ENCODE measurements around the gene HDAC4.

Gene HDAC4

DNA sequence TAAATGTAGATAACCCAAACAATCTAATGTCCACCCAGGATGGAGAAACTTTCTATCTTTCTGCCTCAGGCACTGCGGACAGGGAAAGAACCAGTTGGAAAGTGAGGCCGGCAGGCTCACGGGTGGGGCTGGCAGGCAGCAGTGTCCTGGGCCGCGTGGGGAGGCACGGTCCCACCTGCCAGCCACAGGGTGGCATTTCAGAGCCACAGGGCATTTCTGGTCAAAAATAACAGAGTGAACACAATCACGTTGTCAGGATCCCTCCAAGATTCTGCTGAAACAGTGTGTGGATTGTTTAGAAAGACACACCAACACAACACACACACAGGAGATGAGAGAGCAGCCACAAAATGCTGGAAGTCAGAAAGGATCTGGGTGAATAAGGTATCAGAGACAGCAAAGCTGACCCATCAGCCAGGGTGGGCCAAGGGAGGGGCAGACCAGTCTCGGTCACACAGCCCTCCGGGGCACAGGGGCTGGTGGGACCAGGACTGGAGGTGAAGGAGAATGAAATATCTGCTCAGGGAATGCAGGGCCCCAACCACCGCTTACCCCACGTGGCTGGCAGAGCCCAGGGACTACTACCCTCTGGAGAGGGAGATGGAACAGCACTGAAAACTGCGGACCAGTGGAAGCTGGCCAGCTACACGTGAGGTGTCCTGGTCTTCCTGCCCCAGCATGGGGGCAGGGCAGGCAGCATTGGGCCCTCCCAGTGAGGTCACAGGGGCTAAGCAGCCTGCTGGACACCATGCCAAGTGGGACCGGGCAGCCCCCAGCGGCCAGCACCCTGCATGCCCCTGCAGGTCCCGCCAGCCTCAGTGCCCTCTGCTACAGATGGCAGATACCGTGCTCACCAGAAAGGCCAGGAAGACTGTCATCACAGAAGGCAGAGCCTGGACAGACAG is 173.9 kb downstream of the HDAC4 start:
- no peak for DNase-seq (ENCODE audit: extremely low read depth in 1 of 2, low read depth in 1 of 2)

DNA sequence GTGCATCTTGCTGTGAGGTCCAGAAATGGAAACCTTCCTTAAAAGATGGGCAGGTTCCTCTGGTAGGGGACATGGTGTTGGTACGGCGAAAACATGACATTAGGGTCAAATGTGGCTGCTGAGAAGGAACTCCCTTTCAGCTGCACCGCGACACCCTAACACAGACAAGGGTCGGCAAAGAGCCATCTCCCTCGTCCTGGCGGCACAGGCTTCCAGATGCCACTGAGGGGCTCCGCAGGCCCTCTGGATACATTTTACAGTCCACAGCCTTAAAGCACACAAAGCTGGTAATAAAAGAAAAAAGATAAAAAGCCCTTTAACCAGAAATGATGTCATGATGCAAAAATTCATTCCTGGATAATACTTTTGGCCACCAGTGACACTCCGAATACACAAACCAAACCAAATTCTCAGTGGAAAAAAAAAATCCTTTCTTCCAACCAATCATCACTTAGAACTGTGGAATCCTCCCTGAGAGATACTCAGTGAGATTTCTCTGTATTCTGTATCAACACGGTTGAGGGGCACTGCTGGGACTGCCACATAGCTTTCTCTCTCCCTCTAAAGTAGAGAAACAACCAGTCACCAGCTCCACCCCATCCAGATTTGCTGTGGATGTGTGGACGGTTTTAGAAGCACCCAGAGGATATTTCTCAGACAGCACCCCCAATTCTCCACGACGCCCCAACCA is 174.8 kb downstream of the HDAC4 start:
- DNase-seq (ENCODE audit: extremely low read depth in 1 of 2, low read depth in 1 of 2), result no peak

- no peak for DNase-seq (ENCODE audit: extremely low read depth in 1 of 2, low read depth in 1 of 2)
These were observed 175.4 kb downstream of the HDAC4 start for GRCh38 chr2:239225371-239225851.

DNA sequence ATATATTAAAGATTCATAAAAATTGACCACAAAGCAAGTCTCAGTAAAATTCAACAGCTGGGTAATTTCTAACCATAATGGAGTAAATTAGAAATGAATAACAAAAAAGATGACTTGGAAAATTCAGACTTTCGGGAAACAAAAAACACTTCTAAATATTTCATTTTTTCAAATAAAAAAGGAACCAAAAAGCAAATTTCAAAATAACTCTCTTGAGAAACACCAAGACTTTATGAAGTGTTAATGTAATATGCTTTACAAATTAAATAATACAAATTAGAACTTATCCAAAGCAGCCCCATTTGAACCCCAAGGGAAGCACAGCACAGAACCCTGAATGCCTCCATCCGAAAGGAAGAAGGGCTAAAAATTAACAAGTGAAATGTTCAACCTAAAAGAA is 175.9 kb downstream of the HDAC4 start:
- no peak for DNase-seq (ENCODE audit: extremely low read depth in 1 of 2, low read depth in 1 of 2)

DNA sequence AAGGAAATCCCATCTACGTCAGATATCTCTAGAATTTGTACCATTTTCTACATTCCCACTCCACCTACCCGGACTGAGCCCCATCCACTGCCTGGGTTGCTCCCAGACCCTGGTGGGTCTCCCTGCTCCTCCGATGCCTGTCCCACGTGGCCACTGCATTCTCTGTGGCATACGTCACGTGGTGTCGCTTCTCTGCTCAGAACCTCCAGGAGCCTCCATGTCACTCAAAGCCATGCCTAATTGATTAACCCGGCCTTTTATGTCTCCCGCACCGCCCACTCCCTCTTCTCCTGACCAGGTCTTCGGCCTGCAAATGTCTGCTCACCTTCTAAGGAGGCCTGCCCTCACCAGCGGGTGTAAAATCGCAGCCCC is 176.6 kb downstream of the HDAC4 start:
- no peak for DNase-seq (ENCODE audit: extremely low read depth in 1 of 2, low read depth in 1 of 2)

DNA sequence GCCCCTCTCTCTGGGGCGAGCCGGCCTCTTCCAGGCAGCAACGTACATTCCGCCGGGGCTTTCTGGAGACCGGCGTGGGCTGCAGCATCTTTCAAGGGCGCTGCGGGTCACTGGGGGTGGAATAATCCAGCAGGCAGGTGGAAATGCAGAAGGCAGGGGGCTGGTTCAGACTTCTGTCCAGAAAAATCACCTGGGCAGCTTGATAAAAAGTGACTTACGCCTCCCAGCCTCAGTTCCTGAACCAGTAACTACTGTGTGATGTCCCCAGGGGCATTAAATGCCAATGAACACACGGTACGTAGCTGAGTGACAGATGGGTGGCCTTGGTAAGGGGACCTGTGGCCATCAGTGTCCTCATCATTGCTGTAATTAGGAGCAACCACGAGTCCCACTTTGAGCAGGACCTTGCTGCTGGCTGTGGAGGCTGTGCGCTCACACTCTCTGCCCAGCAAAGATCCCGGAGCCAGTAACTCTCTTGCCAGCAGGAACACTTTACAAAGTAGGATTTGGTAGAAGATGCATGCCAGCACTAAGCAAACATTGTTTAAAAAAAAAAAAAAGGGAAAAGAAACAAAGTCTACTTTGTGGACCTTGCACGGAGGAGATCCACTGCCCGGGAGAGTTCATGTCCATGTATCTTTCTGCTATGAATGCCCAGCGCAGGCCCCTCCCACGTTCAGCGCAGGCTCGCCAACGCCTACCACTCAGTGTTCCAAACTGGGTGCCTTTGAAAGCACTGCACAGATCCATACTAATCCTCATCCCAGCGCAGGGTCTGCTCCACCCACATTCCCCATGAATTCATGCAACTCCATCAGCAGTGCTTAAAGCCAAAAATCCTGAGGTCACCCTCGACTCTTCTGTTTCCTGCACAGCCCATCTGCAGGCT is 177.3 kb downstream of the HDAC4 start:
- no peak for DNase-seq (ENCODE audit: extremely low read depth in 1 of 2, low read depth in 1 of 2)

- no peak for DNase-seq (ENCODE audit: extremely low read depth in 1 of 2, low read depth in 1 of 2)
These were observed 178.0 kb downstream of the HDAC4 start for GRCh38 chr2:239222706-239223309.

DNA sequence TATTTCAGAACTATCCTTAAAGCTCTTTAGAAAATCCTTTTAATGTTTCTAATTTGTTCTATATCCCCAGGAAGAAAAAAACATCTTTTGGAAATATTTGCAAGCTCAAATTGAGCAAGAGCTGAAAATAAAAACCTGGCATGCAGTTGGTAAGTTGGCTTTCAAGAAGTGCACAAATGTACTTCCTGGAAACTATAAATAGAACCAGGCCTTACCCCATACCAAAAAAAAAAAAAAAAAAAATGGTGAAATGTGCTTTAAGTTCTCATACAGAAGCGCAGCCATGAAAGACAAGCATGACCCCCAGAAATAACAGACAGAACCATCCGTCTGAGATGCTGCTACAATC is 178.5 kb downstream of the HDAC4 start:
- no peak for DNase-seq (ENCODE audit: extremely low read depth in 1 of 2, low read depth in 1 of 2)

- no peak for DNase-seq (ENCODE audit: extremely low read depth in 1 of 2, low read depth in 1 of 2)
These were observed 179.8 kb downstream of the HDAC4 start for GRCh38 chr2:239220981-239221396.

- no peak for DNase-seq (ENCODE audit: extremely low read depth in 1 of 2, low read depth in 1 of 2)
These were observed 180.5 kb downstream of the HDAC4 start for GRCh38 chr2:239220341-239220740.

DNA sequence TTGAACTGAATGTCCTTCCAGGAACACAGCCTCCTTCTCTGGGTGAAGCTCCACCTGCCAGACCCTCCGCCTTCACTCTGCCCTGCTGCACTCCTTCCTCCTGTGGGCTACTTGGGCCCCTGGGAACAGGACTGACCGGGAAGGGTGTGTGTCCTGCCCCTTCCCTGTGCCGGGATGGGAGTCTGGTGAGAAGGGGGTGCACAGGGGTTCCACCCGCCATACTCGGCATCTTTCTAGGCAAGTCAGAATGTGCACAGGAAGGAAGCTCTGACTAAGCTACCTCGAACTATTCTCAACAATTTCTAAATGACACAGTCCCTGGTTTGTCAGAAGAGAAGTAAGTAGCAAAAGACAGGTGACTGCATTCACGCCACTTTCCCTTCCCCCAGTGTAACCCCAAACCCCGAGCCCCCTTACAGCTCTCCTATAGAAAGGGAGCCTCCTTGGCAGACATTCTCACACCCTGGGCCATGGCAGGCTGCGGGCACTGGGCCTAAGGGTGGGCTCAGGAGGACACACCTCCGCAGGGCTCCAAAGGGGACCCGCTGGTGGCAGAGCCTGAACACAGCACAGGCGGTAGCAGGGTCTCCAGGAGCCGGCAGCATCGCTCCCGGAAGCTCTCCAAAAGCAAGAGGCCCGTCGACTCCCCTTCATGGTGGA is 184.1 kb downstream of the HDAC4 start:
- no peak for DNase-seq (ENCODE audit: extremely low read depth in 1 of 2, low read depth in 1 of 2)

GRCh38 chr2:239215988-239216613 is 184.7 kb downstream of the HDAC4 start:
- no peak for DNase-seq (ENCODE audit: extremely low read depth in 1 of 2, low read depth in 1 of 2)

DNA sequence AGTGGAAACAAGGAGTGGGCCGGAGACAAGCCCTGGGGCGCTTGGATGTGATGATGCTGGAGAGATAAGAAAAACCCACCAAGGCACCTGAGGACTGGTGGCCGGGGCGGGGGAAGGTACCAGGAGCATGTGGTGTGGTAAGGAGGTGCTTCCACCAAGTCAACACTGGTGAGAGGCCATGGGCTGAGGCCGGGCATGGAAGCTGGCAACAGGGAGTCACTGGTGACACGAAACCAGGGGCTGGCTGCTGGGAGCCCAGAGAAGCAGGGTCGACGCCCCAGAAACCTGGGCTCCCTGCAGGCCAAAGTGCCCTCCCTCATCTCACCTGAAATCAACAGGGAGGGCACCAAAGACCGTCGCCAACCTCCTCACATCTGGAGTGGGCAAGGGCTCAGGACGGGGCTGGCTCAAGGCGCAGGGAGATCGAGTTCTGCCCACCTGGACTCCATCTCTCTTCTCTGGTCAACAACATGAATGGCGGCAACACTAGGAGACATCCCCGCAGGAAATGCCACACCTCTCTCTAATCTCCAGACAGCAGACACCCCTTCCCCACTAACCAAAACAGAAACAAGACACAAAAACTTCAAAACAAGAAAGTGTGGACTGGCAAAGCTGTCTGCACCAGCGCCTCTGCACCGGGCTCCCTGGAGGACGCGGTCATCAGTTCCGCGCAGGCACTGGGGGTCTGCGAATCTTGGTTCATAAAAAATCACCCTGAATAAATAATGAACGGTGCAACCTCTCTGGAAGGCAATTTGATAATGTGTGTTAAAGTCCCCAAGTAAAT is 185.5 kb downstream of the HDAC4 start:
- no peak for DNase-seq (ENCODE audit: extremely low read depth in 1 of 2, low read depth in 1 of 2)

DNA sequence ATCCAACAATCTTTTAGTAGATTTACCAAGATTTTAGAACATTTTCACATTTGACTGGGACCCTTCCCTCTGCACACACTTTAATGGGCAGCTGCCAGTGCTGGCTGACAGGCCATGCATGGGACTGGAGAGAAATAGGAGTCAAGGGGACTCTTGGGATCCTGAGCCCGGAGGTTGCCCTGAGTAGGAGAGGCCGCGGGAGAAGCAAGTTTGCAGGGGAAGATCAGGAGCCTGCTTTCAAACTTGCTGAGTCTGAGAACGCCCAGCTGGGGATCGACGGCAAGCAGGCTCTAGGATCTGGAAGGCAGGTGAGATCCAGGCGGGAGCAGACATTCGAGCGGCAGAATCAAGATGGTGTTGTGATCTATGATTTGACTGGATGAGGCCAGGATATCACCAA is 186.1 kb downstream of the HDAC4 start:
- no peak for DNase-seq (ENCODE audit: extremely low read depth in 1 of 2, low read depth in 1 of 2)

GRCh38 chr2:239213643-239214101 is 187.1 kb downstream of the HDAC4 start:
- DNase-seq (ENCODE audit: extremely low read depth in 1 of 2, low read depth in 1 of 2), result no peak

DNA sequence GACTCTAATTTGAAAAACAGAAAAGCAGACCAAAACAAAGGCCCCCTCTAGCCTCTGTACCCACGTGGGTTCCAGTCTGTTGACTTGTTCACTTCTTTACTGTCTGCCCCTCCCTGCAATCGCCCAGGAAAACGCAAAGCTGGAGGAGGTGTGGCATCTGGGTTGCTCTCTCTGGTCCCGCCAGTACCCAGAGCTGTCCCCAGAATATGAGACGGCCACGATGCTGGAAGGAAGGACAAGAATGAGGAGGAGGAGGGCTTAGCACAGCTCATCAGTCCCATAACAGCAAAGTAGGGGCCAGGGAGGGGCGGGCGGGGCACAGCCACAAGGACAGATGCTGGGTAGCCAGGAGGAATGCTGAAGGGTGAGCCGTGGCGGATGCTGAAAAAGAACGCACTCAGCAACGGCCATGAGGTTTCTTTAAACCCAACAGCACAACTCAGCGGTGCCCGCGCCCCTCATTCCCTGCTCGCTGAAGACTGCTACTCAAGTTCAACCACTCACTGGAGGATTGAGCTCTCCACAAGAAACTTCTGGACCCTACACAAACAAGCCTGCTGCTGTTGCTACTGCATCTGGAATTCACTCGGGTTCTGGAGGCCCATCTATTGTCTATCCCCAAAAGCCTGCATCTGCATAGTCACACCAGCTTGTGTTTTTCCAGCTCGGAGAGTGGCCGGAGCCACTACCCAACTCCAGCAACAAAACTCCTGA is 187.7 kb downstream of the HDAC4 start:
- no peak for DNase-seq (ENCODE audit: extremely low read depth in 1 of 2, low read depth in 1 of 2)

DNA sequence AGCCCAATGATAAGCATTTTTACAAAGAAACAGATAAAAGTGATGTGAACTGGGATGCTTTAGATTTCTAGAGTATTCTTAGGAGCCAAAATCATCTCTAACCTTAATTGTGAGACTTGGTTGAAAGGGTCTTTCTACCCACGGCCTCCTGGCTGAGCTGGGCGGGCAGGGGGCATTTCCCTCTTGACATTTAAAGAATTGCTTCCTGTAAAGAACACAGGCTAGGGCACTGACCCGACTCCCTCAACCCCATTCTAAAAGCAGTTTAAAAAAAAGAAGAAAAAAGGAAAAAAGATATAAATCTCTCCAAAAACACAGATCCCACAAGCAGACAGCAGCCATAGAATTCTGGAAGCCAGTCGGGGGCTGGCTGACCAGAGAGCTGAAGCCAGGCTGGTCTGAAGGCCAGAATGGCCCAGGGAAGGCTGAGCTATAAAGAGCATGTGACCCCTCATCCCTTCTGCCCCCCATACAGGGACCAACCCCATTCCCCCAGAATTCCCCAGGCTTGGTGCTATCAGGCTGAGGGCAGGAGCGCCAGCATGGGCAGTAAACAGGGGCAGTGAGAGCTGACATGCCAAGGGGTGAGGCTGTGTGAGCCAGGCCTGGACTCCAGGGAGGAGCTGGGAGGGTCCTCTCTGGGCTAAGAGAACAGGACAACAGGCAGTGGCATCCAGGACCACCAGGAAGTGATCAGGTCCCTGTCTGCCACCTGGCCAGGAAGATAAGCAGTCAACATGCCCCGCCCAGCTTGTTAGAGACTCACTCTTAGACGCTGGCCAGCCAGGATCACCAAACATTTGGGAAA is 188.5 kb downstream of the HDAC4 start:
- DNase-seq (ENCODE audit: extremely low read depth in 1 of 2, low read depth in 1 of 2), result no peak

All from activated CD8-positive, alpha-beta memory T cell treated with anti-CD3 and anti-CD28 coated beads for 1 hour (primary cell).